ENCODE data around the gene LRRC38.
"Not testable (repeated sequence)": the region's sequence is repeated elsewhere in the genome, so short reads cannot be mapped to it uniquely, and the experiment has no call there.

GRCh38 chr1:13562981-13563380, 49.2 kb upstream of the LRRC38 start:
- TF ChIP-seq EZH2 (IDR thresholded peaks at IDR 0.05; ENCODE audit: low read depth, low read length, severe bottlenecking); BACH1 (IDR thresholded peaks at IDR 0.05; ENCODE audit: low read length); TAF1 (IDR thresholded peaks at IDR 0.05; ENCODE audit: low read depth, low read length); ATF3 (IDR thresholded peaks at IDR 0.05; ENCODE audit: insufficient read depth, low read depth, low read length); SRF (IDR thresholded peaks at IDR 0.05; ENCODE audit: low read depth, low read length): not testable (repeated sequence)
- TF ChIP-seq, protein P1, sequence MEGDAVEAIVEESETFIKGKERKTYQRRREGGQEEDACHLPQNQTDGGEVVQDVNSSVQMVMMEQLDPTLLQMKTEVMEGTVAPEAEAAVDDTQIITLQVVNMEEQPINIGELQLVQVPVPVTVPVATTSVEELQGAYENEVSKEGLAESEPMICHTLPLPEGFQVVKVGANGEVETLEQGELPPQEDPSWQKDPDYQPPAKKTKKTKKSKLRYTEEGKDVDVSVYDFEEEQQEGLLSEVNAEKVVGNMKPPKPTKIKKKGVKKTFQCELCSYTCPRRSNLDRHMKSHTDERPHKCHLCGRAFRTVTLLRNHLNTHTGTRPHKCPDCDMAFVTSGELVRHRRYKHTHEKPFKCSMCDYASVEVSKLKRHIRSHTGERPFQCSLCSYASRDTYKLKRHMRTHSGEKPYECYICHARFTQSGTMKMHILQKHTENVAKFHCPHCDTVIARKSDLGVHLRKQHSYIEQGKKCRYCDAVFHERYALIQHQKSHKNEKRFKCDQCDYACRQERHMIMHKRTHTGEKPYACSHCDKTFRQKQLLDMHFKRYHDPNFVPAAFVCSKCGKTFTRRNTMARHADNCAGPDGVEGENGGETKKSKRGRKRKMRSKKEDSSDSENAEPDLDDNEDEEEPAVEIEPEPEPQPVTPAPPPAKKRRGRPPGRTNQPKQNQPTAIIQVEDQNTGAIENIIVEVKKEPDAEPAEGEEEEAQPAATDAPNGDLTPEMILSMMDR (IDR thresholded peaks at IDR 0.05; ENCODE audit: control extremely low read depth in 1 of 3, insufficient read depth in 1 of 3, low read depth in 1 of 3, low read length in 3 of 3), result not testable (repeated sequence)
